HG02981 (cell line): Measurements from ENCODE around the gene PPP1R18.
"Not testable (repeated sequence)": the region's sequence is repeated elsewhere in the genome, so short reads cannot be mapped to it uniquely, and the experiment has no call there.

ENCODE experiments used
- ATAC-seq: cut with Tn5 transposase; IDR thresholded peaks from one replicate; pipeline ENCODE4 v1.9.1; 2021; ENCODE audit warnings: mild to moderate bottlenecking, moderate library complexity; ENCODE audit not compliant: unreplicated experiment

The PPP1R18 gene

GRCh38 chr6:30670760-30671527, 15.5 kb downstream of the PPP1R18 start:
- no peak for ATAC-seq

GRCh38 chr6:30666300-30666699, 20.1 kb downstream of the PPP1R18 start:
- not testable (repeated sequence) for ATAC-seq

- ATAC-seq: no peak
These were observed 21.3 kb downstream of the PPP1R18 start for GRCh38 chr6:30664994-30665767.

GRCh38 chr6:30657922-30658321, 28.5 kb downstream of the PPP1R18 start:
- ATAC-seq: not testable (repeated sequence)

GRCh38 chr6:30657454-30657853, 29.0 kb downstream of the PPP1R18 start:
- ATAC-seq: no peak

- ATAC-seq: no peak
These were observed 29.9 kb downstream of the PPP1R18 start for GRCh38 chr6:30656513-30656912.

- no peak for ATAC-seq
These were observed 30.7 kb downstream of the PPP1R18 start for GRCh38 chr6:30655743-30656094.

GRCh38 chr6:30654798-30655742, 31.4 kb downstream of the PPP1R18 start:
- no peak for ATAC-seq

GRCh38 chr6:30651143-30651542, 35.3 kb downstream of the PPP1R18 start:
- no peak for ATAC-seq

- ATAC-seq: peak; percentile 65
These were observed 39.0 kb downstream of the PPP1R18 start for GRCh38 chr6:30647242-30648116.

GRCh38 chr6:30646450-30647241, 39.8 kb downstream of the PPP1R18 start, which contains the start of gene C6orf136:
TSS of gene C6orf136 (plus strand) at chr6:30647133. CDS start at chr6:30647232, 99 bp downstream.
- ATAC-seq: peak; percentile 57

GRCh38 chr6:30645989-30646388, 40.5 kb downstream of the PPP1R18 start:
- no peak for ATAC-seq

- ATAC-seq: no peak
These were observed 41.7 kb downstream of the PPP1R18 start for GRCh38 chr6:30644769-30645168.

- ATAC-seq: no peak
These were observed 42.8 kb downstream of the PPP1R18 start for GRCh38 chr6:30643656-30644055.

GRCh38 chr6:30641048-30641447, 45.4 kb downstream of the PPP1R18 start:
- no peak for ATAC-seq

- ATAC-seq: no peak
These were observed 46.0 kb downstream of the PPP1R18 start for GRCh38 chr6:30640481-30640880.

- ATAC-seq: no peak
These were observed 50.6 kb downstream of the PPP1R18 start for GRCh38 chr6:30635834-30636233.

- peak; percentile 81 for ATAC-seq
These were observed 59.7 kb downstream of the PPP1R18 start, which contains the start of gene ATAT1 for GRCh38 chr6:30626484-30627366. TSS of gene ATAT1 (plus strand) at chr6:30626874.
